Activated naive CD8-positive, alpha-beta T cell treated with anti-CD3 and anti-CD28 coated beads for 36 hours (primary cell): ENCODE measurements around the gene ERLEC1. TPM values are rescaled to one million over a fixed set of nuclear protein-coding genes. Genes with fewer than 3 reads are reported as not detected.

ENCODE experiments used
- DNase-seq: peaks from one replicate; pipeline ENCODE4 v3.0.0; 2021
- H3K27ac Mint-ChIP-seq: one replicate; pipeline ENCODE4 v1.8.0; 2022; ENCODE audit warnings: mild to moderate bottlenecking, moderate library complexity, mixed read lengths
- H3K27me3 Mint-ChIP-seq: one replicate; pipeline ENCODE4 v1.8.0; 2022; ENCODE audit warnings: mild to moderate bottlenecking, mixed read lengths
- H3K36me3 Mint-ChIP-seq: one replicate; pipeline ENCODE4 v1.8.0; 2021; ENCODE audit warnings: mild to moderate bottlenecking, mixed read lengths
- H3K4me1 Mint-ChIP-seq: one replicate; pipeline ENCODE4 v1.8.0; 2021; ENCODE audit warnings: mixed read lengths
- H3K4me3 Mint-ChIP-seq: one replicate; pipeline ENCODE4 v1.8.0; 2022; ENCODE audit warnings: mild to moderate bottlenecking, moderate library complexity, mixed read lengths
- H3K9me3 Mint-ChIP-seq: one replicate; pipeline ENCODE4 v1.8.0; 2022; ENCODE audit warnings: mixed read lengths
- total RNA-seq, 2 experiments: library from RNA; stranded (reverse); gene quantifications; one replicate each; pipeline ENCODE4 v1.2.3, GENCODE V29; 2021

Gene ERLEC1
- total RNA-seq, 2 experiments from 2014 or later = 17.5 to 18.6 TPM

- Mint-ChIP-seq H3K4me3 (peak within 1 kb of the TSS; percentile 95), H3K27ac (peak within 1 kb of the TSS; percentile 98), H3K4me1 (peaks cover 29% of the 10 kb centered on the region), H3K9me3 (peaks cover 2% of the 10 kb centered on the region), H3K27me3 (no peaks in the 10 kb centered on the region), H3K36me3 (peaks cover 35% of the 10 kb centered on the region)
- peak; percentile 90 for DNase-seq
These were observed 19.2 kb upstream of the ERLEC1 start, which contains the start of gene CHAC2 for GRCh38 chr2:53767405-53768241. TSS of gene CHAC2 (plus strand) at chr2:53767804. CDS start at chr2:53767887, 83 bp downstream.

- H3K27me3 Mint-ChIP-seq = no peaks in the 10 kb centered on the region
- H3K9me3 Mint-ChIP-seq = peaks cover 2% of the 10 kb centered on the region
- peaks cover 37% of the 10 kb centered on the region for H3K36me3 Mint-ChIP-seq
- peak overlapping the region; percentile 95 for H3K4me3 Mint-ChIP-seq
- DNase-seq = no peak
- H3K4me1 Mint-ChIP-seq = peaks cover 29% of the 10 kb centered on the region
- peak overlapping the region; percentile 98 for H3K27ac Mint-ChIP-seq
These were observed 18.7 kb upstream of the ERLEC1 start for GRCh38 chr2:53768242-53768542.

- DNase-seq = no peak
- Mint-ChIP-seq H3K9me3 (peaks cover 2% of the 10 kb centered on the region), H3K36me3 (peaks cover 39% of the 10 kb centered on the region), H3K27ac (no peak overlapping the region), H3K27me3 (no peaks in the 10 kb centered on the region), H3K4me1 (peaks cover 32% of the 10 kb centered on the region), H3K4me3 (peak overlapping the region; percentile 95)
These were observed 17.4 kb upstream of the ERLEC1 start for GRCh38 chr2:53769318-53769945.

- peak overlapping the region; percentile 48 for H3K27ac Mint-ChIP-seq
- H3K9me3 Mint-ChIP-seq = peaks cover 2% of the 10 kb centered on the region
- peaks cover 38% of the 10 kb centered on the region for H3K36me3 Mint-ChIP-seq
- H3K27me3 Mint-ChIP-seq = no peaks in the 10 kb centered on the region
- H3K4me1 Mint-ChIP-seq = peaks cover 32% of the 10 kb centered on the region
- H3K4me3 Mint-ChIP-seq = peak overlapping the region; percentile 95
- no peak for DNase-seq
These were observed 16.6 kb upstream of the ERLEC1 start for GRCh38 chr2:53770264-53770663.

- Mint-ChIP-seq H3K4me3 (no peak overlapping the region), H3K9me3 (peaks cover 3% of the 10 kb centered on the region)
These were observed 9.7 kb upstream of the ERLEC1 start for GRCh38 chr2:53777134-53777533.

GRCh38 chr2:53778536-53779162 lies 8.2 kb upstream of the ERLEC1 start:
- no peak for DNase-seq
- H3K27ac Mint-ChIP-seq = no peak overlapping the region
- H3K4me3 Mint-ChIP-seq = no peak overlapping the region
- H3K4me1 Mint-ChIP-seq = peaks cover 22% of the 10 kb centered on the region
- peaks cover 40% of the 10 kb centered on the region for H3K36me3 Mint-ChIP-seq
- H3K27me3 Mint-ChIP-seq = no peaks in the 10 kb centered on the region
- H3K9me3 Mint-ChIP-seq = peaks cover 1% of the 10 kb centered on the region

More at GRCh38 chr2:53777134-53777533, 9.7 kb upstream of the ERLEC1 start:
- peaks cover 15% of the 10 kb centered on the region for H3K4me1 Mint-ChIP-seq
- peak overlapping the region; percentile 23 for H3K27ac Mint-ChIP-seq
- H3K36me3 Mint-ChIP-seq = peaks cover 42% of the 10 kb centered on the region
- DNase-seq = no peak
- H3K27me3 Mint-ChIP-seq = no peaks in the 10 kb centered on the region

GRCh38 chr2:53780056-53780455 lies 6.8 kb upstream of the ERLEC1 start:
- DNase-seq = no peak
- Mint-ChIP-seq H3K4me3 (no peak overlapping the region), H3K4me1 (peaks cover 30% of the 10 kb centered on the region), H3K27me3 (no peaks in the 10 kb centered on the region), H3K36me3 (peaks cover 39% of the 10 kb centered on the region), H3K27ac (no peak overlapping the region), H3K9me3 (peaks cover 1% of the 10 kb centered on the region)

- Mint-ChIP-seq H3K9me3 (peaks cover 1% of the 10 kb centered on the region), H3K27ac (no peak overlapping the region), H3K36me3 (peaks cover 30% of the 10 kb centered on the region), H3K27me3 (no peaks in the 10 kb centered on the region), H3K4me1 (peaks cover 26% of the 10 kb centered on the region), H3K4me3 (no peak overlapping the region)
- no peak for DNase-seq
These were observed 4.2 kb upstream of the ERLEC1 start for GRCh38 chr2:53782676-53783075.

- DNase-seq = no peak
- peaks cover 30% of the 10 kb centered on the region for H3K4me1 Mint-ChIP-seq
- H3K36me3 Mint-ChIP-seq = peaks cover 18% of the 10 kb centered on the region
- H3K27ac Mint-ChIP-seq = peak overlapping the region; percentile 59
- H3K9me3 Mint-ChIP-seq = no peaks in the 10 kb centered on the region
- H3K27me3 Mint-ChIP-seq = no peaks in the 10 kb centered on the region
- H3K4me3 Mint-ChIP-seq = peak overlapping the region; percentile 94
These were observed 2.4 kb upstream of the ERLEC1 start for GRCh38 chr2:53784436-53784835.

- no peaks in the 10 kb centered on the region for H3K9me3 Mint-ChIP-seq
- no peaks in the 10 kb centered on the region for H3K27me3 Mint-ChIP-seq
- no peak overlapping the region for H3K27ac Mint-ChIP-seq
- peaks cover 33% of the 10 kb centered on the region for H3K4me1 Mint-ChIP-seq
- H3K4me3 Mint-ChIP-seq = peak overlapping the region; percentile 94
- DNase-seq = no peak
- peaks cover 14% of the 10 kb centered on the region for H3K36me3 Mint-ChIP-seq
These were observed 1.5 kb upstream of the ERLEC1 start for GRCh38 chr2:53785366-53785765.

GRCh38 chr2:53786352-53786704 lies 516 bp upstream of the ERLEC1 start:
- DNase-seq = peak; percentile 22
- Mint-ChIP-seq H3K9me3 (no peaks in the 10 kb centered on the region), H3K27me3 (no peaks in the 10 kb centered on the region), H3K27ac (peak overlapping the region; percentile 91), H3K36me3 (peaks cover 14% of the 10 kb centered on the region), H3K4me1 (peaks cover 38% of the 10 kb centered on the region), H3K4me3 (peak overlapping the region; percentile 94)

GRCh38 chr2:53787614-53788289 lies 908 bp downstream of the ERLEC1 start:
- H3K4me1 Mint-ChIP-seq = peaks cover 37% of the 10 kb centered on the region
- no peaks in the 10 kb centered on the region for H3K27me3 Mint-ChIP-seq
- H3K9me3 Mint-ChIP-seq = no peaks in the 10 kb centered on the region
- DNase-seq = no peak
- peak overlapping the region; percentile 94 for H3K4me3 Mint-ChIP-seq
- H3K36me3 Mint-ChIP-seq = peaks cover 6% of the 10 kb centered on the region
- H3K27ac Mint-ChIP-seq = peak overlapping the region; percentile 91

GRCh38 chr2:53793261-53793660 lies 6.4 kb downstream of the ERLEC1 start:
- Mint-ChIP-seq H3K36me3 (peaks cover 3% of the 10 kb centered on the region), H3K4me1 (peaks cover 15% of the 10 kb centered on the region), H3K27me3 (no peaks in the 10 kb centered on the region), H3K4me3 (no peak overlapping the region), H3K9me3 (no peaks in the 10 kb centered on the region), H3K27ac (no peak overlapping the region)
- DNase-seq = no peak

- peaks cover 3% of the 10 kb centered on the region for H3K36me3 Mint-ChIP-seq
- H3K4me1 Mint-ChIP-seq = peaks cover 11% of the 10 kb centered on the region
- no peaks in the 10 kb centered on the region for H3K9me3 Mint-ChIP-seq
- H3K4me3 Mint-ChIP-seq = no peak overlapping the region
- H3K27me3 Mint-ChIP-seq = no peaks in the 10 kb centered on the region
- no peak overlapping the region for H3K27ac Mint-ChIP-seq
- DNase-seq = no peak
These were observed 7.0 kb downstream of the ERLEC1 start for GRCh38 chr2:53793821-53794220.

GRCh38 chr2:53801547-53801946 lies 14.7 kb downstream of the ERLEC1 start:
- Mint-ChIP-seq H3K27ac (no peak overlapping the region), H3K36me3 (peaks cover 12% of the 10 kb centered on the region), H3K27me3 (no peaks in the 10 kb centered on the region), H3K4me3 (no peak overlapping the region), H3K9me3 (no peaks in the 10 kb centered on the region), H3K4me1 (no peaks in the 10 kb centered on the region)
- no peak for DNase-seq
